Measurements from ENCODE around the gene SFXN3. TPM values are rescaled to one million over a fixed set of nuclear protein-coding genes. Genes with fewer than 3 reads are reported as not detected.

Gene SFXN3
- total and polyA plus RNA-seq, 2 of the 8 experiments (the other 6 are each of a cell fraction or from before 2014, with no cell fraction given): 2.6 to 2.8 TPM

GRCh38 chr10:101087376-101087775 lies 56.3 kb downstream of the SFXN3 start:
- Histone ChIP-seq H3K79me1 (ENCODE audit: low read depth, low read length) (no peaks in the 10 kb centered on the region), H3K4me1 (replicated peaks in 1 of 4; ENCODE audit: control insufficient read depth in 3 of 4, insufficient read depth in 4 of 4, low read length in 3 of 4) (no peaks in the 10 kb centered on the region), H3K4me2 (ENCODE audit: insufficient read depth in 1 of 2, low read depth in 2 of 2, low read length in 2 of 2) (no peak overlapping the region), H3K18ac (ENCODE audit: extremely low read depth, low read length) (no peak overlapping the region), H2BK5ac (ENCODE audit: low read depth, low read length) (no peak overlapping the region), H3K27ac (ENCODE audit: low read depth, low read length) (no peak overlapping the region), H2BK15ac (ENCODE audit: low read length) (no peak overlapping the region), H3K79me2 (ENCODE audit: control insufficient read depth in 1 of 2, insufficient read depth in 2 of 2, low read length in 2 of 2) (no peaks in the 10 kb centered on the region), H2BK20ac (ENCODE audit: low read length) (no peak overlapping the region), H2BK120ac (replicated peaks; ENCODE audit: low read depth, low read length) (no peak overlapping the region), H2AK5ac (ENCODE audit: low read depth, low read length) (no peak overlapping the region), H3K4me3 (ENCODE audit: extremely low read depth in 1 of 4, insufficient read depth in 2 of 4, low read depth in 3 of 4, low read length in 4 of 4) (no peak overlapping the region), H3K56ac (replicated peaks; ENCODE audit: insufficient read length, low read depth, low read length) (no peak overlapping the region), H4K91ac (replicated peaks; ENCODE audit: insufficient read length, low read length) (no peak overlapping the region), H4K8ac (ENCODE audit: extremely low read depth, insufficient read depth, low read length) (no peak overlapping the region), H2BK12ac (ENCODE audit: low read depth, low read length) (no peak overlapping the region), H3K23ac (ENCODE audit: insufficient read length) (no peak overlapping the region), H2AFZ (ENCODE audit: low read length) (no peak overlapping the region), H3K9ac (replicated peaks in 1 of 4; ENCODE audit: extremely low read depth in 1 of 4, low read depth in 3 of 4, low read length in 3 of 4) (no peak overlapping the region), H3K23me2 (ENCODE audit: low read depth, low read length) (peaks cover 2% of the 10 kb centered on the region; the same call in 1 of the 2 replicates), H3K27me3 (replicated peaks in 1 of 4; ENCODE audit: control insufficient read depth in 3 of 4, extremely low read depth in 1 of 4, insufficient read depth in 3 of 4, low read length in 3 of 4) (peaks cover 0 to 18% (median 4%) of the 10 kb centered on the region in 4 experiments; a peak in 5 of 7 replicates), H4K5ac (ENCODE audit: insufficient read length, low read depth, low read length) (no peak overlapping the region), H3K14ac (ENCODE audit: insufficient read length) (no peak overlapping the region), H3K36me3 (ENCODE audit: control insufficient read depth in 2 of 4, insufficient read depth in 4 of 4, low read length in 3 of 4) (no peaks in the 10 kb centered on the region), H3K9me3 (ENCODE audit: insufficient read depth in 2 of 2, low read depth in 1 of 2, low read length in 1 of 2) (no peaks in the 10 kb centered on the region), H4K20me1 (replicated peaks in 1 of 2; ENCODE audit: control insufficient read depth in 1 of 2, insufficient read depth in 2 of 2, low read length in 2 of 2) (peaks cover 0 to 1% of the 10 kb centered on the region in 2 experiments), H3K4ac (replicated peaks; ENCODE audit: insufficient read length, low read depth, low read length) (no peak overlapping the region)
- 89% methylated on average over 10 of the region's 10 CpGs; no CpG with 5 or more reads in 1 of the 2 experiments for WGBS, 2 experiments (ENCODE audit: extremely low coverage in 1 of 2, insufficient coverage in 1 of 2, insufficient read length in 1 of 2, insufficient replicate concordance in 2 of 2, low coverage in 1 of 2, low lambda C conversion rate in 2 of 2, missing lambda C conversion rate in 1 of 2)
- FAIRE-seq (no peak), DNase-seq (ENCODE audit: low read depth in 1 of 2, low spot score in 2 of 2) (no peak)
- CTCF ChIA-PET (ENCODE audit: partially characterized antibody): interaction anchor here (2.9 to 59.5 kb wide), 3 partner anchors 11 to 55 kb away, joined by 15 to 2176 read pairs (median 323); partner anchors contain the start of genes KAZALD1, PDZD7 and SFXN3
- no peak for TF ChIP-seq SP2 (IDR thresholded peaks at IDR 0.05; ENCODE audit: low read length)
- TF ChIP-seq SAP30 (IDR thresholded peaks at IDR 0.05; ENCODE audit: insufficient read depth, insufficient replicate concordance, low read length): no peak
- no peak for TF ChIP-seq CEBPB (IDR thresholded peaks at IDR 0.05; ENCODE audit: low read depth, low read length)
- no peak for TF ChIP-seq CHD1 (IDR thresholded peaks at IDR 0.05; ENCODE audit: low read depth, low read length)
- no peak for TF ChIP-seq BRCA1 (IDR thresholded peaks at IDR 0.05; ENCODE audit: low read depth, low read length)
- TF ChIP-seq TAF7 (optimal IDR thresholded peaks at IDR 0.05; ENCODE audit: borderline replicate concordance, low read depth, low read length): no peak
- no peak for TF ChIP-seq RNF2 (IDR thresholded peaks at IDR 0.05; ENCODE audit: borderline replicate concordance, low read depth, low read length, missing control alignments, poor library complexity, severe bottlenecking)
- TF ChIP-seq NRF1 (IDR thresholded peaks at IDR 0.05; ENCODE audit: low read depth, low read length): no peak
- TF ChIP-seq SRF (IDR thresholded peaks at IDR 0.05; ENCODE audit: low read depth, low read length): no peak
- no peak for TF ChIP-seq TCF12 (IDR thresholded peaks at IDR 0.05; ENCODE audit: low read depth, low read length)
- TF ChIP-seq TAF1 (IDR thresholded peaks at IDR 0.05; ENCODE audit: low read depth, low read length): no peak
- TF ChIP-seq FOSL1 (IDR thresholded peaks at IDR 0.05; ENCODE audit: insufficient read depth, low read depth, low read length): no peak
- POLR2A ChIA-PET (ENCODE audit: partially characterized antibody): no interaction called here

Data from H1 (cell line).